Suprapubic skin (tissue), 4 donors: ENCODE measurements around the gene FLACC1.

Source experiments
- CTCF ChIP-seq, 2 donors: fragments of 200-600 bp in 1 of 2; fragments of 450-650 bp in 1 of 2; sonication (generic) in 1 of 2; IDR thresholded peaks; one replicate each; pipeline ENCODE4 v1.5.1; 2016 to 2019; ENCODE audit warnings: antibody characterized with exemption in 2 of 2, mild to moderate bottlenecking in 1 of 2, moderate library complexity in 1 of 2
- EP300 ChIP-seq: sonication (generic); formaldehyde crosslinking; IDR thresholded peaks from one replicate; pipeline ENCODE4 v1.6.1; 2017; ENCODE audit warnings: antibody characterized with exemption
- POLR2AphosphoS5 ChIP-seq, 3 donors: sonication (generic); formaldehyde crosslinking; IDR thresholded peaks; one replicate each; pipeline ENCODE4 v1.6.1; 2017; ENCODE audit warnings: antibody characterized with exemption in 3 of 3

- no peak for TF ChIP-seq CTCF (IDR thresholded peaks at IDR 0.05)
- TF ChIP-seq POLR2AphosphoS5 (IDR thresholded peaks at IDR 0.05), result no peak
- TF ChIP-seq EP300, result no peak
These were observed 108.8 kb downstream of the FLACC1 start for GRCh38 chr2:201248288-201248844.
